ENCODE measurements around the gene FLYWCH1. TPM values are rescaled to one million over a fixed set of nuclear protein-coding genes. Genes with fewer than 3 reads are reported as not detected.

FLYWCH1 gene
- total RNA-seq, 1 experiment from 2014 or later, result 12.5 TPM

DNA sequence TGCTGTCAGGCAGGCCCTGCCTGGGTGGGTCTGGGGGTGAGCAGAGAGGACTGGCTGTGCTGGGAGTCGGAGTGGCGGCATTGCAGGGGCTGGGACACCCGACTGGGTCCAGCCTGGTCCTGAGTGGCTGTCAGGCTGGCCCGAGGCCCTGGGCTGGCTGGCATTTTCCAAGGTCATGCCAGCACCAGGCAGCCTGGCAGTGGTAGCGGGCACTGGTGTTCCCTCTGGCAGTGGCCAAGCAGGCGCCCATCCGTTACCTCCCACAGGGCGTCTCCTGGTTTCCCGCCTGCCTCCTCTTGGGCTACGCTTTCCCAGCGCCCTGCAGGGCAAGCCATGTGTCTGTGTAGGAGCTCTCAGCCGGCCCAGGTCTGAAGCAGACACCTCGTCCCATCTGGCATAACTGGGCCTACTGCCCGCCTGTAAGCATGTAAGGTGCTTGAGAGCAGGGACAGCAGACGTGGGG, 74.2 kb downstream of the FLYWCH1 start:
- no peaks in the 10 kb centered on the region for H3K79me2 ChIP-seq (ENCODE audit: insufficient read depth, low read length)
- H4K20me1 ChIP-seq (ENCODE audit: control insufficient read depth, insufficient read depth, insufficient read length), result no peaks in the 10 kb centered on the region
- H3K23me2 ChIP-seq (ENCODE audit: insufficient read length, low read depth, low read length, poor library complexity, severe bottlenecking), result peaks cover under 1% of the 10 kb centered on the region
- TF ChIP-seq, protein P1, sequence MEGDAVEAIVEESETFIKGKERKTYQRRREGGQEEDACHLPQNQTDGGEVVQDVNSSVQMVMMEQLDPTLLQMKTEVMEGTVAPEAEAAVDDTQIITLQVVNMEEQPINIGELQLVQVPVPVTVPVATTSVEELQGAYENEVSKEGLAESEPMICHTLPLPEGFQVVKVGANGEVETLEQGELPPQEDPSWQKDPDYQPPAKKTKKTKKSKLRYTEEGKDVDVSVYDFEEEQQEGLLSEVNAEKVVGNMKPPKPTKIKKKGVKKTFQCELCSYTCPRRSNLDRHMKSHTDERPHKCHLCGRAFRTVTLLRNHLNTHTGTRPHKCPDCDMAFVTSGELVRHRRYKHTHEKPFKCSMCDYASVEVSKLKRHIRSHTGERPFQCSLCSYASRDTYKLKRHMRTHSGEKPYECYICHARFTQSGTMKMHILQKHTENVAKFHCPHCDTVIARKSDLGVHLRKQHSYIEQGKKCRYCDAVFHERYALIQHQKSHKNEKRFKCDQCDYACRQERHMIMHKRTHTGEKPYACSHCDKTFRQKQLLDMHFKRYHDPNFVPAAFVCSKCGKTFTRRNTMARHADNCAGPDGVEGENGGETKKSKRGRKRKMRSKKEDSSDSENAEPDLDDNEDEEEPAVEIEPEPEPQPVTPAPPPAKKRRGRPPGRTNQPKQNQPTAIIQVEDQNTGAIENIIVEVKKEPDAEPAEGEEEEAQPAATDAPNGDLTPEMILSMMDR (conservative IDR thresholded peaks at IDR 0.05), result no peak
- H3K9ac ChIP-seq (ENCODE audit: extremely low read depth, insufficient read length, low read length), result no peak overlapping the region
- no peak overlapping the region for H3T11ph ChIP-seq (ENCODE audit: low read length)
- no peak overlapping the region for H2BK20ac ChIP-seq (ENCODE audit: low read depth, low read length, poor library complexity, severe bottlenecking)
- H2BK120ac ChIP-seq (ENCODE audit: low read depth, low read length, poor library complexity, severe bottlenecking), result no peak overlapping the region
- no peak overlapping the region for H3K4me2 ChIP-seq (ENCODE audit: insufficient read depth, insufficient read length, low read length)
- no peak overlapping the region for H4K5ac ChIP-seq (ENCODE audit: insufficient read length, low read depth, low read length)
- H3K56ac ChIP-seq (ENCODE audit: insufficient read length, low read depth, low read length), result no peak overlapping the region
- Mint-ChIP-seq H3K27ac (no peak overlapping the region), H3K9me3 (no peaks in the 10 kb centered on the region), H3K27me3 (ENCODE audit: low read depth) (peaks cover 10% of the 10 kb centered on the region), H3K4me3 (no peak overlapping the region), H3K4me1 (peaks cover 30 to 54% of the 10 kb centered on the region in 2 experiments), H3K36me3 (ENCODE audit: insufficient read depth in 1 of 3, low read depth in 3 of 3) (no peaks in the 10 kb centered on the region)
- no peak overlapping the region for H2AK5ac ChIP-seq (ENCODE audit: insufficient read length, low read length)
- no peak for DNase-seq
- H3K9me3 ChIP-seq (ENCODE audit: control insufficient read depth, low read depth, low read length), result no peaks in the 10 kb centered on the region
- no peak overlapping the region for H2BK5ac ChIP-seq (ENCODE audit: insufficient read length, low read length)
- H3K4me1 ChIP-seq (ENCODE audit: insufficient read depth, low read length), result no peaks in the 10 kb centered on the region; the same call in 1 of the 2 replicates
- no peak overlapping the region for H4K8ac ChIP-seq (replicated peaks; ENCODE audit: insufficient read length, low read depth, low read length)
- no peak overlapping the region for H4K91ac ChIP-seq (ENCODE audit: insufficient read length, low read depth, low read length)
- H3K27ac ChIP-seq (ENCODE audit: insufficient read length, low read depth, low read length), result no peak overlapping the region
- no peak overlapping the region for H3K14ac ChIP-seq (ENCODE audit: insufficient read depth, low read length)
- no peak overlapping the region for H2AFZ ChIP-seq (ENCODE audit: low read length)
- no peak overlapping the region for H3K18ac ChIP-seq (ENCODE audit: insufficient read length, low read depth, low read length)
- H3K79me1 ChIP-seq (ENCODE audit: insufficient read depth, low read depth, low read length, poor library complexity, severe bottlenecking), result no peaks in the 10 kb centered on the region
- no CpG with 5 or more reads among the region's 15 CpGs for WGBS (ENCODE audit: extremely low coverage, insufficient read length, low lambda C conversion rate)
- H3K27me3 ChIP-seq (ENCODE audit: insufficient read depth, low read length), result no peaks in the 10 kb centered on the region
- H2BK12ac ChIP-seq (ENCODE audit: insufficient read length, low read depth, low read length), result no peak overlapping the region
- no peak overlapping the region for H3K23ac ChIP-seq (ENCODE audit: insufficient read length, low read depth, low read length)
- no peak overlapping the region for H3K4ac ChIP-seq (ENCODE audit: low read depth, low read length)
- no peak overlapping the region for H2BK15ac ChIP-seq (ENCODE audit: low read depth, low read length)

Data from H9 (cell line).